GM15510 (cell line): ENCODE measurements around the gene NDUFA9.

Experiments used
- POLR2A ChIP-seq: IDR thresholded peaks from 3 replicates; pipeline ENCODE4 v1.6.1; 2011; ENCODE audit warnings: borderline replicate concordance; ENCODE audit not compliant: insufficient read length; ENCODE audit errors: extremely low read depth

Gene NDUFA9

DNA sequence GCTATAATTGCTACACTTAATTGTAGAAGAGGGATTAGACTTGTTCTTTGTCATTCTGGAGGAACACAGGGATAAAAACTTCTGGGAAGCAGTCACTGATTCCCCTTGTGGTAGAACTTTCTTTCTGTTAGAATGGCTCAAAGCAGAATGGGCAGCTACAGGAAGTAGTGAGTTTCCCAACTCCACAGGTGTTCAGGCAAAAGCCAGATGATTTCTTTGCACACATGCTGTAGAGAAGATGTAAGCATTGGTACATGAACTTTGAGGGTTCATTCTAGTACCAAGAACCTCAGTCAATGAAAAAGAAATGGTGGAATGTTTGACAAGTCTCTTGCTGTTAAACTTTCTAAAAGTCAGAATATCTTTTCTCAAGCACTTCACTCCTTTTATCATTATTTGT is 4.3 kb downstream of the NDUFA9 start:
- no peak for TF ChIP-seq POLR2A

DNA sequence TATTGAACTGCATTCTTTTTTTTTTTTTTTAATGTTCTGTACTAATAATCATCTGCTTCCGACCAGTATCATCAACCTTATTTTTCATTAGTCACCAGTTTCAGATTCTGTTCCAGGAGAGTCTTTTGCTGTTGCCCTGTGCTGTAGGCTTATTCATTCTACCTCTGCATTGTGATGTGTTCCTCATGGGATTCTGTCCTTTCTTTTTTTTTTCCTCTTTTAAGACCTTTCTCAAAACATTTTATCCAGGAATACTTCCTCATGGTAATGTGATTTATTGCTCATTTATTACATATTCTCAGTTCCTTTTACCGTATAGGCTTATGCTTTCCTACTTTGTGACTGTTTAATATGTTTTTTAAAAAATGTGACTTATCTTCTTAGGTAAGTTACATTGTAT is 4.8 kb downstream of the NDUFA9 start:
- TF ChIP-seq POLR2A = no peak

DNA sequence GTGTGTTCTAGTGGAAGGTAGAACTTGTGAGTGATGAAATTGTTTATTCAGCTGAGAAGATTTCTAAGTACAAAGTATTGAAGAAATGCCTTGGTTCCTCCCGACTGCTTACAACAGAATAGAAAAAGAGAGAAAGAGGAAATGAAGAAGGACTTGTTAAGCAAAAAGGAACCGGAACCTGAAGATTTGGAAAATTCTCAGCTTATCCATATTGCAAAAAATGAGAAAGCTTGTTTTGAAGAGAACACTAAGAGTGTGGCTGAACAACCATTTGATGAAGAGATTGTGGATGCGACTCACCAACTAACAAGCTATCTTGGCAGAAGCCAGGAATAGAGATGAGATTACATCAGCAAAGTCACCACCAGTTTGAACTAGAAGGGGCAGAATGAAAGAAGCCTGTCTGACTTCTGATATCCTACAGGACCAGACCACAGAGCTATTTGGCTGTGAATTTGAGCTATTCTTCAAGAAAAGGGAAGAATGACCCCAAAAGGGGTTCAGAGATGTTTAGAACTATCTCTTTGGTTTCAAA is 15.1 kb downstream of the NDUFA9 start:
- TF ChIP-seq POLR2A = no peak

DNA sequence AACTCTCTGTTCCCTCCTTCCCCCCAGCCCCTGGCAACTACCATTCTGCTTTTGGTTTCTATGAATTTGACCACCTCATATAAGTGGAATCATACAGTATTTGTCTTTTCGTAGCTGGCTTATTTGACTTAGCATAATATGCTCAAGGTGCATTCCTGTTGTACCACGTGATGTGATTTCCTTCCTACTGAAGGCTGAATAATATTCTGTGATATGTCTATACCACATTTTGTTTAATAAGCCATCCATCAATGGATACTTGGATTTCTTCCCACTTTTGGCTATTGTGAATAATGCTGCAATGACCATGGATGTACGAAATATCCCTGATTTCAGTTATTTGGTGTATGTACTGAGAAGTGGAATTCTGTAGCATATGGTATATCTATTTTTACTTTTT is 16.3 kb downstream of the NDUFA9 start:
- no peak for TF ChIP-seq POLR2A

DNA sequence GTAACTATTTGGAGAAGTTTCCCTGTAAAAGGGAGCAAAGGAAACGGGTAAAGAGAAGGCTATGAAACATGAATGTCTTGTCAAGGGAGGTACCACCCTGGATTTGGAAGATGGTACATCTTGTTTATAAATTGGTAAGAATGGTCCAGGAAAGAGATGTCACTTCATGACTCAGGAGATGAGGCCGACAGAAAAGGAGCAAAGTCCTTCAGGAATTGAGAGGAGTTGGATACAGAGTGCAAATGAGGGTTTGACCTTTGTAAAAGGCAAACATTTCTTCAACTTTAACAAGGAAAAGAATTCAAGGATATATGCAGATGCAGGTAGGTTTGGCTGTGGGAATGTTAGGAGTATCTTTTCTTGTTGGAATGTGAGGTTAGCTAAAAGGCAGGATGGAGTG is 30.8 kb downstream of the NDUFA9 start:
- no peak for TF ChIP-seq POLR2A

DNA sequence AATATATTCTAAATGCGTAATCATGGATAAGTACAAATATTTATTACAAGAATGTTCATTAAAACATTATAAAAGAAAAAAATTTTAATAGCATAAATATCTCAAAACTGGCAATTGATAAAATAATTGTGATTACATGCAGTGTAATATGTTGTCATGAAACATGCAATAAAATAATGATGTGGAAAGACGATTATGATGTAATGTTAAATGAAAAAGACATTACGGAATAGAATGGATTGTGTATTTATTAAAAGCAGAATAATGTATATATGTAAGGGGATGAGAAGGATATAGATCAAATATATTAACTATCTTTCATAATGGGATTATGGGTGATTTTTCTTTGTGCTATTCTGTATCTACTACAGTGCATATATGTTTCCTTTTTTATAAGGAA is 32.8 kb downstream of the NDUFA9 start:
- TF ChIP-seq POLR2A = no peak

DNA sequence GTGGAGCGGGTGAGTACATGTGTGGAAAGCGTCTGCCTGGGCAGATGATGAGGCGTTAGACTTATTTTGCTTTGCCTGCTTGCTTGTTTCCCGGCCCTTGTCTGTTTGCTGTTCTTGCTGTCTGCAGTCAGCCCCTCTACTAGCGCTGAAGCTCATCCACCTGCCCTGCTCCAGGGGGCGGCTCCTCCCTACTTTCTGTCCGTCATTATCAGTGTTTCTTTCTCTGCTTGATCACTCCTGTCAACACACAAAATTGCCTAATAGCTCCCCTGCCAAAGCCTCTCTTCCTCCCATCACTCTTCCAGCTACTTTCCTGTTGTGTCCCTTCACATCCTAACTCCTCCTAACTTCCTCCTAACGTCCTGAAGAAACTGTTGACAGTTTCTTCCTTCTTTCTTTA is 36.4 kb downstream of the NDUFA9 start:
- TF ChIP-seq POLR2A = no peak

DNA sequence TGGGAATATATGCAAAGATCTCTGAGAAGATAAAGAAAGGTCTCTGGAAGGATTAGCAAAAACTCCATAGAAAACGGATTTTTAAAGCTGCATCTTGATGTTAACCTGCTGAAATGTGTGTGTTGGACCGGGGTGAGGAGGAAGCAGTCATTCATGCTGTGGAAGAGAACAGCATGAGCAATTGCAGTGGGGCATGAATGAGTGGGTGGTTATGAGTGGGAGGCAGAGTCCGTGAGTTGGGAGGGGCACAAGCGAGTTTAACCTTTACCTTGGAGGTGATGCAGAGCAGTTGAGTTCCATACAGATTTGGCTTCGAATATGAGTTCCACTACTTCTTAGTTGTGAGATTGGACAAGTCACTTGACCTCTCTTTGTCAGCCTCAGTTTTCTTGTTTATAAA is 41.8 kb downstream of the NDUFA9 start:
- no peak for TF ChIP-seq POLR2A
